SK-N-SH treated with all-trans-retinoic acid at 6 μM for 48 hours (cell line): ENCODE results near the gene CRYAA.

Experiments used
- ATAC-seq: fragments of 200-7000 bp; cut with Tn5 transposase; 3 replicates; pipeline ENCODE4 v1.9.1; 2020; ENCODE audit warnings: mild to moderate bottlenecking, moderate library complexity
- ARNTL ChIP-seq: fragments of 450-650 bp; formaldehyde crosslinking; IDR thresholded peaks from 2 replicates; pipeline ENCODE4 v1.5.0; 2020; ENCODE audit warnings: low read depth, mild to moderate bottlenecking, moderate library complexity, borderline replicate concordance
- BACH2 ChIP-seq: fragments of 250-450 bp; sonication (Bioruptor Pico); IDR thresholded peaks from 2 replicates; pipeline ENCODE4 v1.9.0; 2021; ENCODE audit warnings: mild to moderate bottlenecking, borderline replicate concordance
- CSDC2 ChIP-seq: fragments of 250-450 bp; sonication (Bioruptor Pico); IDR thresholded peaks from 2 replicates; pipeline ENCODE4 v1.5.0; 2020; ENCODE audit warnings: mild to moderate bottlenecking, moderate library complexity
- ESRRG ChIP-seq: fragments of 250-450 bp; sonication (Bioruptor Pico); IDR thresholded peaks from 2 replicates; pipeline ENCODE4 v1.6.1; 2021; ENCODE audit warnings: mild to moderate bottlenecking
- GLIS3 ChIP-seq: fragments of 250-450 bp; sonication (Bioruptor Pico); IDR thresholded peaks from 2 replicates; pipeline ENCODE4 v1.5.0; 2020; ENCODE audit warnings: mild to moderate bottlenecking, moderate library complexity
- ISL1 ChIP-seq: fragments of 250-450 bp; sonication (Bioruptor Pico); IDR thresholded peaks from 2 replicates; pipeline ENCODE4 v2.1.2; 2022; ENCODE audit warnings: mild to moderate bottlenecking, moderate library complexity
- OSR1 ChIP-seq: fragments of 250-450 bp; sonication (Bioruptor Pico); IDR thresholded peaks from 2 replicates; pipeline ENCODE4 v1.8.0; 2022; ENCODE audit warnings: moderate library complexity, mild to moderate bottlenecking, inconsistent platforms
- PPARA ChIP-seq: fragments of 250-450 bp; sonication (Bioruptor Pico); IDR thresholded peaks from 2 replicates; pipeline ENCODE4 v1.5.0; 2020; ENCODE audit warnings: mild to moderate bottlenecking, borderline replicate concordance
- RARB ChIP-seq: fragments of 250-450 bp; sonication (Bioruptor Pico); IDR thresholded peaks from 2 replicates; pipeline ENCODE4 v1.8.0; 2021; ENCODE audit warnings: mild to moderate bottlenecking, moderate library complexity
- SNAI2 ChIP-seq: fragments of 250-450 bp; sonication (Bioruptor Pico); IDR thresholded peaks from 2 replicates; pipeline ENCODE4 v1.5.0; 2020; ENCODE audit warnings: mild to moderate bottlenecking, moderate library complexity
- TCF4 ChIP-seq: fragments of 250-450 bp; sonication (Bioruptor Pico); IDR thresholded peaks from 2 replicates; pipeline ENCODE4 v1.8.0; 2021; ENCODE audit warnings: mild to moderate bottlenecking, moderate library complexity, borderline replicate concordance
- TOX ChIP-seq: fragments of 250-450 bp; sonication (Bioruptor Pico); IDR thresholded peaks from 2 replicates; pipeline ENCODE4 v1.8.0; 2021; ENCODE audit warnings: mild to moderate bottlenecking, moderate library complexity, borderline replicate concordance
- ZC3H10 ChIP-seq: fragments of 250-450 bp; sonication (Bioruptor Pico); IDR thresholded peaks from 2 replicates; pipeline ENCODE4 v1.5.1; 2021; ENCODE audit warnings: mild to moderate bottlenecking, moderate library complexity
- ZFP3 ChIP-seq: fragments of 250-450 bp; sonication (Bioruptor Pico); IDR thresholded peaks from 2 replicates; pipeline ENCODE4 v1.5.0; 2020; ENCODE audit warnings: mild to moderate bottlenecking, moderate library complexity
- ZFP30 ChIP-seq: fragments of 450-650 bp; formaldehyde crosslinking; IDR thresholded peaks from 2 replicates; pipeline ENCODE4 v1.5.0; 2022; ENCODE audit warnings: mild to moderate bottlenecking, moderate library complexity
- ZNF565 ChIP-seq: fragments of 450-650 bp; formaldehyde crosslinking; conservative IDR thresholded peaks from 2 replicates; pipeline ENCODE4 v1.5.0; 2020; ENCODE audit warnings: low read depth, mild to moderate bottlenecking, moderate library complexity
- ZNF70 ChIP-seq: fragments of 450-650 bp; formaldehyde crosslinking; IDR thresholded peaks from 2 replicates; pipeline ENCODE4 v1.5.0; 2020; ENCODE audit warnings: mild to moderate bottlenecking, moderate library complexity
- ZNF8 ChIP-seq: fragments of 450-650 bp; formaldehyde crosslinking; IDR thresholded peaks from 2 replicates; pipeline ENCODE4 v1.5.0; 2020; ENCODE audit warnings: mild to moderate bottlenecking, moderate library complexity
- TF ChIP-seq, protein P1 (sequence below): fragments of 250-450 bp; sonication (Bioruptor Pico); IDR thresholded peaks from 2 replicates; pipeline ENCODE4 v1.8.0; 2020; ENCODE audit warnings: mild to moderate bottlenecking, moderate library complexity, borderline replicate concordance
- TF ChIP-seq, protein P2 (sequence below): fragments of 250-450 bp; sonication (Bioruptor Pico); IDR thresholded peaks from 2 replicates; pipeline ENCODE4 v1.5.0; 2020; ENCODE audit warnings: mild to moderate bottlenecking, moderate library complexity
- TF ChIP-seq, protein P3 (sequence below): fragments of 250-450 bp; sonication (Bioruptor Pico); IDR thresholded peaks from 2 replicates; pipeline ENCODE4 v1.5.1; 2020; ENCODE audit warnings: low read depth, mild to moderate bottlenecking, moderate library complexity

CRYAA gene

DNA sequence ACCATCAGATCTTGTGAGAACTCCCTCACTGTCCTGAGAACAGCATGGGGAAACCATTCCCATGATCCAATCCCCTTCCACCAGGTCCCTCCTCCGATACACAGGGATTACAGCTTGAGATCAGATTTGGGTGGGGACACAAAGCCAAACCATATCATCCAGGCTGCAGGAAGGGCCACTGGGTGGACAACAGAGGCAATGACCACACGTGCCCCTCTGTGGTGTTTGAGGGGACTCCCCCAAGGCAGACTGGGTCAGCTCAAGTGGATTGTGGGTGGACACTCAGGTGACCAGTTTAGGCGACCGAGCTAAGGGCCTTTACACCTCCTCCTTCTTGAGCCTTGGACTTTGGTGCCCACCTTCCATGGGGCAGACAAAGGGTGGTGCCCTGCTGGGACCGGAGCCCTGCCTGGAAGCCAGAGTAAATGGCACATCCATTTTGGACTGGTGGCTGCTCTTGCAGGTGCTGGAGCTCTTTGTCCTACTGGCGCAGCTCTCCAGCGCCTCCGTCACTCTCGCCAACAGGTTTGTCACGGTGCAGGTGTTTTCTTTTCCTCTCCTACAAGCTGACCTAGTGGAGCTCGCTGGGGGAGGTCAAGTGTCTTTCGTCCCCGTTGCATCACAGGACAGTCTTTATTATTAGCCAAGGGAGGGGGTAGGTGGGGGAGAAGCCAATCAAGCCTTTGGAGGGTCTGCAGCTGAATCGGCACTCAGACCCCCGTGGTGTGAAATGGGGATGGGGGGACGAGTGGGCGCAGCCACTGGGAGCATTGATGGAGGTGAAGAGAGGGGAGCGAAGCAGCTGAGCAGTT lies 37.6 kb downstream of the CRYAA start:
- no peak for ATAC-seq
- TF ChIP-seq ZC3H10 (CRISPR knock-in tag) (no peak), OSR1 (CRISPR knock-in tag) (no peak), GLIS3 (CRISPR knock-in tag) (no peak), ZFP3 (CRISPR knock-in tag) (no peak), TCF4 (CRISPR knock-in tag) (no peak), ZNF70 (CRISPR knock-in tag) (no peak), TOX (no peak), ZFP30 (CRISPR knock-in tag) (no peak), RARB (CRISPR knock-in tag) (no peak), SNAI2 (CRISPR knock-in tag) (no peak), ESRRG (CRISPR knock-in tag) (no peak)
- TF ChIP-seq, protein P1, sequence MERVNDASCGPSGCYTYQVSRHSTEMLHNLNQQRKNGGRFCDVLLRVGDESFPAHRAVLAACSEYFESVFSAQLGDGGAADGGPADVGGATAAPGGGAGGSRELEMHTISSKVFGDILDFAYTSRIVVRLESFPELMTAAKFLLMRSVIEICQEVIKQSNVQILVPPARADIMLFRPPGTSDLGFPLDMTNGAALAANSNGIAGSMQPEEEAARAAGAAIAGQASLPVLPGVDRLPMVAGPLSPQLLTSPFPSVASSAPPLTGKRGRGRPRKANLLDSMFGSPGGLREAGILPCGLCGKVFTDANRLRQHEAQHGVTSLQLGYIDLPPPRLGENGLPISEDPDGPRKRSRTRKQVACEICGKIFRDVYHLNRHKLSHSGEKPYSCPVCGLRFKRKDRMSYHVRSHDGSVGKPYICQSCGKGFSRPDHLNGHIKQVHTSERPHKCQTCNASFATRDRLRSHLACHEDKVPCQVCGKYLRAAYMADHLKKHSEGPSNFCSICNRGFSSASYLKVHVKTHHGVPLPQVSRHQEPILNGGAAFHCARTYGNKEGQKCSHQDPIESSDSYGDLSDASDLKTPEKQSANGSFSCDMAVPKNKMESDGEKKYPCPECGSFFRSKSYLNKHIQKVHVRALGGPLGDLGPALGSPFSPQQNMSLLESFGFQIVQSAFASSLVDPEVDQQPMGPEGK, result no peak
- TF ChIP-seq, protein P2, sequence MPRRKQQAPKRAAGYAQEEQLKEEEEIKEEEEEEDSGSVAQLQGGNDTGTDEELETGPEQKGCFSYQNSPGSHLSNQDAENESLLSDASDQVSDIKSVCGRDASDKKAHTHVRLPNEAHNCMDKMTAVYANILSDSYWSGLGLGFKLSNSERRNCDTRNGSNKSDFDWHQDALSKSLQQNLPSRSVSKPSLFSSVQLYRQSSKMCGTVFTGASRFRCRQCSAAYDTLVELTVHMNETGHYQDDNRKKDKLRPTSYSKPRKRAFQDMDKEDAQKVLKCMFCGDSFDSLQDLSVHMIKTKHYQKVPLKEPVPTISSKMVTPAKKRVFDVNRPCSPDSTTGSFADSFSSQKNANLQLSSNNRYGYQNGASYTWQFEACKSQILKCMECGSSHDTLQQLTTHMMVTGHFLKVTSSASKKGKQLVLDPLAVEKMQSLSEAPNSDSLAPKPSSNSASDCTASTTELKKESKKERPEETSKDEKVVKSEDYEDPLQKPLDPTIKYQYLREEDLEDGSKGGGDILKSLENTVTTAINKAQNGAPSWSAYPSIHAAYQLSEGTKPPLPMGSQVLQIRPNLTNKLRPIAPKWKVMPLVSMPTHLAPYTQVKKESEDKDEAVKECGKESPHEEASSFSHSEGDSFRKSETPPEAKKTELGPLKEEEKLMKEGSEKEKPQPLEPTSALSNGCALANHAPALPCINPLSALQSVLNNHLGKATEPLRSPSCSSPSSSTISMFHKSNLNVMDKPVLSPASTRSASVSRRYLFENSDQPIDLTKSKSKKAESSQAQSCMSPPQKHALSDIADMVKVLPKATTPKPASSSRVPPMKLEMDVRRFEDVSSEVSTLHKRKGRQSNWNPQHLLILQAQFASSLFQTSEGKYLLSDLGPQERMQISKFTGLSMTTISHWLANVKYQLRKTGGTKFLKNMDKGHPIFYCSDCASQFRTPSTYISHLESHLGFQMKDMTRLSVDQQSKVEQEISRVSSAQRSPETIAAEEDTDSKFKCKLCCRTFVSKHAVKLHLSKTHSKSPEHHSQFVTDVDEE (CRISPR knock-in tag), result no peak

DNA sequence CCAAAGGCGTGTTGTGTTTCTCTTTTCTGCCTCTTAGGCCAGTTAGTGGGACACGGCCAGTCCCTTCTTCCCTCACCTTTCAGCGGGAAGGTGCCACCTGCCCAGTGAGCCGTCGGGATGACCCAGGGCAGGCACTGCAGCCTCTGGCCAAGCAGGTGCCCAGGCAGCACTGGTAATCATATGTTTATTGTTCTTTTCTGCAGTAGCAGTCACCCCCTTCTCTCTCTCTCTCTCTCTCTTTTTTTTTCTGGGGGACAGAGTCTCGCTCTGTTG lies 38.2 kb downstream of the CRYAA start:
- TF ChIP-seq GLIS3 (CRISPR knock-in tag), result no peak
- TF ChIP-seq ZNF8 (CRISPR knock-in tag), result no peak
- TF ChIP-seq, protein P1, result no peak
- TF ChIP-seq, protein P2 (CRISPR knock-in tag), result no peak
- TF ChIP-seq BACH2 (CRISPR knock-in tag), result no peak
- no peak for ATAC-seq

DNA sequence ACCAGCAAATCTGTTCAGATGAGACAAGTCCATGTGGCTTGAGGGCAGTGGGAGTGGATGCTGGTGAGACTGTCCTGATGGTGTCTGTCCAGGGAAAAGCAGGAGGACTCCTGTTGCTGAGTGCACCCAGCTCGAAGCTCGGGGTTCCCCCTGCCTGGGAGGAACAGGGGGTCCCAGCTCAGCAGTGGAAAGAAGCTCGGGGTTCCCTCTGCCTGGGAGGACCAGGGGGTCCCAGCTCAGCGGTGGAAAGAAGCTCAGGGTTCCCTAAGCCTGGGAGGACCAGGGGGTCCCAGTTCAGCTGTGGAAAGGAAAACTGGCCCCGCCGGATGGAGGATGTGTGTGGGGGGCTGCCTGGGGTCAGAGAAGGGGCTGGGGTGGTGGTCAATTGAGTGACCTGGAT lies 39.1 kb downstream of the CRYAA start:
- TF ChIP-seq, protein P3, sequence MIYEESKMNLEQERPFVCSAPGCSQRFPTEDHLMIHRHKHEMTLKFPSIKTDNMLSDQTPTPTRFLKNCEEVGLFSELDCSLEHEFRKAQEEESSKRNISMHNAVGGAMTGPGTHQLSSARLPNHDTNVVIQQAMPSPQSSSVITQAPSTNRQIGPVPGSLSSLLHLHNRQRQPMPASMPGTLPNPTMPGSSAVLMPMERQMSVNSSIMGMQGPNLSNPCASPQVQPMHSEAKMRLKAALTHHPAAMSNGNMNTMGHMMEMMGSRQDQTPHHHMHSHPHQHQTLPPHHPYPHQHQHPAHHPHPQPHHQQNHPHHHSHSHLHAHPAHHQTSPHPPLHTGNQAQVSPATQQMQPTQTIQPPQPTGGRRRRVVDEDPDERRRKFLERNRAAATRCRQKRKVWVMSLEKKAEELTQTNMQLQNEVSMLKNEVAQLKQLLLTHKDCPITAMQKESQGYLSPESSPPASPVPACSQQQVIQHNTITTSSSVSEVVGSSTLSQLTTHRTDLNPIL, result no peak
- TF ChIP-seq RARB (CRISPR knock-in tag), result no peak
- TF ChIP-seq, protein P2 (CRISPR knock-in tag), result no peak
- no peak for TF ChIP-seq ZC3H10 (CRISPR knock-in tag)
- no peak for TF ChIP-seq ZNF565
- no peak for TF ChIP-seq ESRRG (CRISPR knock-in tag)
- TF ChIP-seq ZNF8 (CRISPR knock-in tag), result no peak
- TF ChIP-seq ISL1 (CRISPR knock-in tag), result no peak
- TF ChIP-seq ARNTL (CRISPR knock-in tag), result no peak
- TF ChIP-seq PPARA (CRISPR knock-in tag), result no peak
- TF ChIP-seq ZFP3 (CRISPR knock-in tag), result no peak
- TF ChIP-seq ZNF70 (CRISPR knock-in tag), result no peak
- no peak for TF ChIP-seq TOX
- no peak for TF ChIP-seq SNAI2 (CRISPR knock-in tag)
- TF ChIP-seq, protein P1, result no peak
- TF ChIP-seq CSDC2 (CRISPR knock-in tag), result no peak
- no peak for TF ChIP-seq BACH2 (CRISPR knock-in tag)
- no peak for ATAC-seq
